Stomach (tissue), 4 donors: ENCODE data around the gene CRTC2.

ENCODE experiments used
- CTCF ChIP-seq, 7 experiments: fragments of 450-650 bp in 4 of 7; fragments of 200-600 bp in 3 of 7; sonication (generic) in 3 of 7; IDR thresholded peaks; one replicate each; pipeline ENCODE4 v1.5.1; 2016 to 2019; ENCODE audit warnings: antibody characterized with exemption in 7 of 7, control low read depth in 2 of 7, mild to moderate bottlenecking in 1 of 7
- POLR2A ChIP-seq, 4 donors: fragments of 450-650 bp; IDR thresholded peaks; one replicate each; pipeline ENCODE4 v1.6.1; 2016; ENCODE audit warnings: antibody characterized with exemption in 4 of 4, control low read depth in 2 of 4, mild to moderate bottlenecking in 1 of 4, moderate library complexity in 1 of 4

- TF ChIP-seq CTCF (IDR thresholded peaks at IDR 0.05) (no peak), POLR2A (IDR thresholded peaks at IDR 0.05) (no peak)
Measured at GRCh38 chr1:153970346-153970745, 11.9 kb upstream of the CRTC2 start.
